Activated naive CD8-positive, alpha-beta T cell (primary cell): ENCODE data around the gene FTO.

Experiments
- H3K27ac Mint-ChIP-seq: one replicate; pipeline ENCODE4 v1.8.0; 2021; ENCODE audit warnings: mixed read lengths
- H3K27me3 Mint-ChIP-seq: one replicate; pipeline ENCODE4 v1.8.0; 2021; ENCODE audit warnings: mixed read lengths
- H3K36me3 Mint-ChIP-seq: one replicate; pipeline ENCODE4 v1.8.0; 2021; ENCODE audit warnings: mixed read lengths
- H3K4me1 Mint-ChIP-seq: one replicate; pipeline ENCODE4 v1.8.0; 2021; ENCODE audit warnings: low read depth, mixed read lengths
- H3K4me3 Mint-ChIP-seq: one replicate; pipeline ENCODE4 v1.8.0; 2021; ENCODE audit warnings: mild to moderate bottlenecking, mixed read lengths
- H3K9me3 Mint-ChIP-seq: one replicate; pipeline ENCODE4 v1.8.0; 2021; ENCODE audit warnings: low read depth, mixed read lengths

Gene FTO

GRCh38 chr16:53855056-53855455, 151.1 kb downstream of the FTO start:
- Mint-ChIP-seq H3K9me3 (peaks cover 4% of the 10 kb centered on the region), H3K27ac (no peak overlapping the region), H3K4me3 (no peak overlapping the region), H3K4me1 (peaks cover 1% of the 10 kb centered on the region), H3K36me3 (peaks cover 31% of the 10 kb centered on the region), H3K27me3 (no peaks in the 10 kb centered on the region)

- no peak overlapping the region for H3K27ac Mint-ChIP-seq
- H3K4me3 Mint-ChIP-seq: no peak overlapping the region
- H3K36me3 Mint-ChIP-seq: peaks cover 35% of the 10 kb centered on the region
- H3K4me1 Mint-ChIP-seq: no peaks in the 10 kb centered on the region
- H3K9me3 Mint-ChIP-seq: peaks cover 4% of the 10 kb centered on the region
- H3K27me3 Mint-ChIP-seq: no peaks in the 10 kb centered on the region
These were observed 151.6 kb downstream of the FTO start for GRCh38 chr16:53855511-53855910.

GRCh38 chr16:53859995-53860540, 156.1 kb downstream of the FTO start:
- H3K36me3 Mint-ChIP-seq: peaks cover 27% of the 10 kb centered on the region
- H3K4me1 Mint-ChIP-seq: peaks cover 4% of the 10 kb centered on the region
- H3K27ac Mint-ChIP-seq: no peak overlapping the region
- no peaks in the 10 kb centered on the region for H3K9me3 Mint-ChIP-seq
- H3K27me3 Mint-ChIP-seq: no peaks in the 10 kb centered on the region
- no peak overlapping the region for H3K4me3 Mint-ChIP-seq

- Mint-ChIP-seq H3K27me3 (no peaks in the 10 kb centered on the region), H3K36me3 (peaks cover 52% of the 10 kb centered on the region), H3K27ac (no peak overlapping the region), H3K4me1 (peaks cover 15% of the 10 kb centered on the region), H3K4me3 (no peak overlapping the region), H3K9me3 (peaks cover 18% of the 10 kb centered on the region)
These were observed 159.9 kb downstream of the FTO start for GRCh38 chr16:53863861-53864260.

GRCh38 chr16:53864819-53865493, 161.0 kb downstream of the FTO start:
- peak overlapping the region; percentile 30 for H3K4me3 Mint-ChIP-seq

GRCh38 chr16:53865494-53865863, 161.5 kb downstream of the FTO start:
- H3K4me1 Mint-ChIP-seq: peaks cover 15% of the 10 kb centered on the region
- peaks cover 27% of the 10 kb centered on the region for H3K9me3 Mint-ChIP-seq
- peaks cover 52% of the 10 kb centered on the region for H3K36me3 Mint-ChIP-seq
- peak overlapping the region; percentile 30 for H3K4me3 Mint-ChIP-seq
- peak overlapping the region; percentile 86 for H3K27ac Mint-ChIP-seq
- H3K27me3 Mint-ChIP-seq: no peaks in the 10 kb centered on the region

More at GRCh38 chr16:53864819-53865493, 161.0 kb downstream of the FTO start:
- H3K27ac Mint-ChIP-seq: peak overlapping the region; percentile 86
- peaks cover 54% of the 10 kb centered on the region for H3K36me3 Mint-ChIP-seq
- no peaks in the 10 kb centered on the region for H3K27me3 Mint-ChIP-seq
- H3K4me1 Mint-ChIP-seq: peaks cover 15% of the 10 kb centered on the region
- peaks cover 24% of the 10 kb centered on the region for H3K9me3 Mint-ChIP-seq

GRCh38 chr16:53866520-53866919, 162.6 kb downstream of the FTO start:
- peaks cover 60% of the 10 kb centered on the region for H3K36me3 Mint-ChIP-seq

GRCh38 chr16:53870831-53871230, 166.9 kb downstream of the FTO start:
- H3K36me3 Mint-ChIP-seq: peaks cover 68% of the 10 kb centered on the region
- H3K27me3 Mint-ChIP-seq: no peaks in the 10 kb centered on the region
- peaks cover 29% of the 10 kb centered on the region for H3K9me3 Mint-ChIP-seq
- no peak overlapping the region for H3K4me3 Mint-ChIP-seq
- peaks cover 10% of the 10 kb centered on the region for H3K4me1 Mint-ChIP-seq
- no peak overlapping the region for H3K27ac Mint-ChIP-seq

More at GRCh38 chr16:53866520-53866919, 162.6 kb downstream of the FTO start:
- no peak overlapping the region for H3K27ac Mint-ChIP-seq
- H3K9me3 Mint-ChIP-seq: peaks cover 33% of the 10 kb centered on the region
- no peak overlapping the region for H3K4me3 Mint-ChIP-seq
- H3K4me1 Mint-ChIP-seq: peaks cover 15% of the 10 kb centered on the region
- H3K27me3 Mint-ChIP-seq: no peaks in the 10 kb centered on the region

GRCh38 chr16:53872248-53873221, 168.6 kb downstream of the FTO start:
- Mint-ChIP-seq H3K27me3 (no peaks in the 10 kb centered on the region), H3K36me3 (peaks cover 58% of the 10 kb centered on the region), H3K4me3 (no peak overlapping the region)

GRCh38 chr16:53876811-53877210, 172.9 kb downstream of the FTO start:
- no peaks in the 10 kb centered on the region for H3K27me3 Mint-ChIP-seq
- H3K27ac Mint-ChIP-seq: no peak overlapping the region
- H3K4me1 Mint-ChIP-seq: peaks cover 6% of the 10 kb centered on the region
- peaks cover 32% of the 10 kb centered on the region for H3K36me3 Mint-ChIP-seq
- H3K9me3 Mint-ChIP-seq: no peaks in the 10 kb centered on the region
- H3K4me3 Mint-ChIP-seq: no peak overlapping the region

More at GRCh38 chr16:53872248-53873221, 168.6 kb downstream of the FTO start:
- peaks cover 23% of the 10 kb centered on the region for H3K9me3 Mint-ChIP-seq
- peaks cover 6% of the 10 kb centered on the region for H3K4me1 Mint-ChIP-seq
- no peak overlapping the region for H3K27ac Mint-ChIP-seq

- Mint-ChIP-seq H3K9me3 (no peaks in the 10 kb centered on the region), H3K4me3 (no peak overlapping the region), H3K27me3 (no peaks in the 10 kb centered on the region), H3K27ac (no peak overlapping the region), H3K4me1 (no peaks in the 10 kb centered on the region), H3K36me3 (peaks cover 32% of the 10 kb centered on the region)
These were observed 174.3 kb downstream of the FTO start for GRCh38 chr16:53878216-53878615.

- H3K4me3 Mint-ChIP-seq: no peak overlapping the region
- H3K9me3 Mint-ChIP-seq: peaks cover 6% of the 10 kb centered on the region
- peaks cover 39% of the 10 kb centered on the region for H3K36me3 Mint-ChIP-seq
- H3K27ac Mint-ChIP-seq: no peak overlapping the region
- H3K27me3 Mint-ChIP-seq: no peaks in the 10 kb centered on the region
- no peaks in the 10 kb centered on the region for H3K4me1 Mint-ChIP-seq
These were observed 177.4 kb downstream of the FTO start for GRCh38 chr16:53881371-53881770.

GRCh38 chr16:53882310-53882709, 178.4 kb downstream of the FTO start:
- Mint-ChIP-seq H3K27ac (no peak overlapping the region), H3K27me3 (no peaks in the 10 kb centered on the region), H3K9me3 (peaks cover 10% of the 10 kb centered on the region), H3K4me1 (no peaks in the 10 kb centered on the region), H3K4me3 (no peak overlapping the region), H3K36me3 (peaks cover 42% of the 10 kb centered on the region)

GRCh38 chr16:53884748-53885147, 180.8 kb downstream of the FTO start:
- Mint-ChIP-seq H3K9me3 (peaks cover 10% of the 10 kb centered on the region), H3K4me1 (no peaks in the 10 kb centered on the region), H3K4me3 (no peak overlapping the region), H3K36me3 (peaks cover 44% of the 10 kb centered on the region), H3K27me3 (no peaks in the 10 kb centered on the region), H3K27ac (no peak overlapping the region)
